HG03575 (cell line): Measurements from ENCODE around the gene BMI1.

Experiments
- ATAC-seq: cut with Tn5 transposase; IDR thresholded peaks from one replicate; pipeline ENCODE4 v1.9.1; 2021; ENCODE audit not compliant: unreplicated experiment, insufficient number of reproducible peaks, low FRiP score; ENCODE audit errors: extremely low read depth

Gene BMI1

GRCh38 chr10:22334414-22335172 lies 13.7 kb downstream of the BMI1 start:
- ATAC-seq = no peak

DNA sequence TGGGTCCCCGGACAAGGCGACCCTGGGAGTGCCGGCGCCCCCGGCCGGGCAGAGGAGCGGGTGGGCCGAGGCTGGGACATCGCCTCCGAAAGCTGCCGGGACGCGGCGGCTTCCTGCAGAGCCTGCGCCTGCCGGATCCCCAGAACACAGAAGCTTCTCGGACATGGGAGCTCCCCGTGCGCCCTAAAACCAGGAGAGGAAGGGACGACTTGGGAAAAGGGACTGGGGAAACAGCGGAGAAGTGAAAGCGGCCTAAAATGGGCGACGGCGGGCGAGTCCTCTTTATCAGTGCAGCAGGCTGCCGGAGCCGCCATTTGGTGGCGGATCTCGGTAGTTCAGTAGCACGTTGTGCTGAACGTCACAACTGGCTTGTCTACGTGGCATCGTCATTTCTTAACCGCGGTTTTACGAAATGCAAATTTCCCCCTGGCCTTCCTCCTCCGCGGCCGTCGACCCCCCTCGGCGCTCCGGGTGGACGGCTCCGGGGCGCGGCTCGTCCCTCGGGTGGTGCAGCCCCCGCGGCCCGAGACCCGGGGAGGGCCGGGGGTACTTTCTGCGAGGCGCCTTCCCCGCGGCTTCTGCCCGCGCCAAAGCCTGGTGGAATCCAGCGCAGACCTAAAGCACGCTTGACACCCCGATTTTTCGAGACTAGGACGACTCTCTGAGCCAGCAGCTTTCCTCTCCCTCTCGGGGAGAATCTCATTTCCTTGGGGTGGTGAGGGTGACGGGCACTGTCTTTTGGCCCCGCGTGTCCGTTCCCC lies 14.5 kb downstream of the BMI1 start:
- no peak for ATAC-seq

- no peak for ATAC-seq
These were observed 17.4 kb downstream of the BMI1 start for GRCh38 chr10:22338185-22338900.

GRCh38 chr10:22338931-22339330 lies 18.0 kb downstream of the BMI1 start:
- no peak for ATAC-seq

GRCh38 chr10:22339761-22340328 lies 18.9 kb downstream of the BMI1 start:
- ATAC-seq = no peak

GRCh38 chr10:22340329-22341189 lies 19.7 kb downstream of the BMI1 start:
- no peak for ATAC-seq

GRCh38 chr10:22341190-22341925 lies 20.5 kb downstream of the BMI1 start:
- ATAC-seq = no peak

DNA sequence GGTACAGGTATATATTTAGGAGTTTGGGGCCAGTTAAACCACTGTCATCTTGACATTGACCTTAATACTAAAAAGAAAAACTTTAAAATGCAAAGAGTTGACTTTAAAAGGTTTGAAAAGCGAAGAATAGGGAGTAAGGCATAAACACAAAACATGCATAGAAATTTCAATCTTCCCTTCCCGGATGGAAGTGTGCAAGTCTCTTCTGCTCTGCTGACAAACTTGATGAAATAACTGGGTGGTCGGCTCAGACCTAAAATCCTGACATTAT lies 21.0 kb downstream of the BMI1 start:
- no peak for ATAC-seq

- no peak for ATAC-seq
These were observed 21.5 kb downstream of the BMI1 start for GRCh38 chr10:22342421-22342820.

DNA sequence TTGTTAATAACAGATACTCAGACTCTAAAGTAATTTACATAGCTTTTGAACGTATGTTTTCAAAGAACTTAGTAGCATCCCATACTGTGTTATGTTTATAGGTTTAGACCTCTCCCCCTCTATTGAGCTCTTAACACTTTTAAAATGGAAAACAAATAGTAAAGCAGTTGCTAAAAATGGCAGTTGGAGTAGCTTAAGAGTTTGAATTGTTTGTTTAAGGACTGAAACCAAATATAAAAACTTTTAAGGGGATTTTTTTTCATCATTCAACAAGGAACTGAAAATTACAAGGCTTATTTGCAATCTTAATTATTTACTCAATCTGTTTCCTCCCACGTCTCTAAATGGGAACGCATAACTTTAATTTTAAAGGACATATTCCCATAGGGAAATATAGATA lies 22.8 kb downstream of the BMI1 start:
- no peak for ATAC-seq

DNA sequence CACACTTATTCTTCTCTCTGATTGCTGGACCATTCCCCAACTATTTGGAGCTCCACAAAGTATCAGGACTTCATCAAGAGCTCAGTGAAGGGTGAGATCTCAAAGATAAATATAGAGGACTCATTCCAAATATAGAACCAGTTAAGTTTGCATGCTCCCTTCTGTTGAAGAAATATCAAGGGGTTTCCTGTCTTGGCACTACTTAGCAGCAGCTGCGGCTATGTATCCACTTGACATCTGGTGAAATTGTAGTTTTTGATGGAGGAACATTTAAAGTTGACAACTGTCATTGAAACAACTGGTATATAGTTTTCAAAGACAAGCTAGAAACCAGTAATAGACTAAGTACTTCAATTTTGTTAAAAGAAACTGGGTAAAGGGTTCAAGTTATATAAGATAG lies 23.4 kb downstream of the BMI1 start:
- no peak for ATAC-seq

DNA sequence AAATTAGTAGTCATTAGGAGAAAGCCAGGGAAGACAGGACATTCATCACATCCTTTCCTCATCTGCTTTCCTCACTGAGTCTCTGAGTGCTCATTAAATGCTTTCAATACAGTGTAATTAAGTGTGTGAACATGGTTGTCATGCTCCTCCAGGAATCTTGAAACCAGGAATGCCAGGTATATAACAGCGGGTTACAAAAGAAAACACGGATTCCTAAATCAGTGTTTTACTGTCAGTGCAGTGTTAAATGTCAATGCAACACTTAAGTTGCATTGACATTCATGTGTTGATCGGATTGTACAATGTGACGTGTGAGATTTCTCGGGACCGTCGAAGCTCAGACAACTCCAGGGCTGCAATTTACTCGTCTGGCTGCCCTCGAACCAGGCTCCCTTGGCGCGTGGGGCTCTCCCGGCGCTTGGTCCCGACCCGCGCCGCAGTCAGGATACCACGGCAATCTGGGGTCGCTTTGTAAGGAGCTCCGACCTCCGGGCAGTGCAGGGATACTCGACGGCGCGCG lies 23.9 kb downstream of the BMI1 start:
- no peak for ATAC-seq

DNA sequence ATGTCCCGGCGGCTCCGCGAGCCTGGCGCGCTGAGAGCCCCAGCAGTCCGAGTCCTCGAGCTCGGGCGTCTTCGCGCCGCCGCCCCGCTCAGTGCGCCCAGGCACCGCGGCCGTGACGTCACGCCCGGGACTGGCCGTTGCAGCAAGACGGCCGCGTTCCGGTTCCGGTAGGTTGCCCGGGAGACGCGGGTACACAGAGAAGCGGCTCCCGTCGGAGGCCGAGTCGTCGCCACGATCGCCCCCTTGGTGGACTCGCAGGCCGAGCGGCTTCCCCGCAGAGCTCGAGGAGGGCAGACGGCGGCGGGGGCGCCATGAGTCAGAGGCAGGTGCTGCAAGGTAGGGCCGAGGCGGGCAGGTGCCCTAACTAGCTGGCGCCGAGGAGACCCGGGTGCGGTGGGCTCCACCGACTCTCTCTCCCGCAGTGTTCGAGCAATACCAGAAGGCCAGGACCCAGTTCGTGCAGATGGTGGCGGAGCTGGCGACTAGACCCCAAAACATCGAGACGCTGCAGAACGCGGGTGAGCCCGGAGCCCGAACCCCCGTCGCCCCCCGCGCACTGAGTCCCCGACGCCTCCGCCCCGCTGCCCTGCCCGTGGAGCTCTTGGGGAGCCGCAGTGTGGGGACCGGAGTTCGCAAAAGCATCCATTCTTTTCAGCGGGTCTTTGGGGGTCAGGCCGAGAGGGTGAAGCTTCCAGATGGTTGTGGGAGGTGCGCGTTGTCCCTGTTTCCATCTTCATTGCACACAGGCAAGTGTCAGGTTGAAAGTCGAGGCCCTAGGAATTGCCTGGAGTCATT lies 24.6 kb downstream of the BMI1 start, which contains the start of gene SPAG6:
TSS of gene SPAG6 (plus strand) at position 196 of the 795 bp plus-strand sequence. CDS start at position 312, 116 bp downstream.
- ATAC-seq = no peak

GRCh38 chr10:22346096-22346661 lies 25.3 kb downstream of the BMI1 start:
- no peak for ATAC-seq

DNA sequence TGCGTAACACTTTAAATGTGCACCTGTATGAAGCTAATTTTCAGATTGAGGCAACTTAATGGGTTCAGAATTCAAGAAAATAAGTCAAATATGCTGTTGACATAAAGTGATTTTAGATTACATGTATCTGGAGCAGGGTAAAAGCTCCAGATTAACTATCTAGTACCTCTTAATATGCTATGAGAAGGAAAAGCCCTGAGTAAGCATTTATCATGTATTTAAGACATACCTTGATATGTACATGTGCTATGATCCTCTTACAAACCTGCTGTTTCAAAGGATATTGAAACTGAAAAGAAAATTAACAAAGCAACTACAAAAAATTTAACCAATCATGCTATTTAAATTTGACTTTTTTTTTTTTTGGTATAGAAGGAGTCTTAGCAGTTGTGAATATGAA lies 28.9 kb downstream of the BMI1 start:
- no peak for ATAC-seq

DNA sequence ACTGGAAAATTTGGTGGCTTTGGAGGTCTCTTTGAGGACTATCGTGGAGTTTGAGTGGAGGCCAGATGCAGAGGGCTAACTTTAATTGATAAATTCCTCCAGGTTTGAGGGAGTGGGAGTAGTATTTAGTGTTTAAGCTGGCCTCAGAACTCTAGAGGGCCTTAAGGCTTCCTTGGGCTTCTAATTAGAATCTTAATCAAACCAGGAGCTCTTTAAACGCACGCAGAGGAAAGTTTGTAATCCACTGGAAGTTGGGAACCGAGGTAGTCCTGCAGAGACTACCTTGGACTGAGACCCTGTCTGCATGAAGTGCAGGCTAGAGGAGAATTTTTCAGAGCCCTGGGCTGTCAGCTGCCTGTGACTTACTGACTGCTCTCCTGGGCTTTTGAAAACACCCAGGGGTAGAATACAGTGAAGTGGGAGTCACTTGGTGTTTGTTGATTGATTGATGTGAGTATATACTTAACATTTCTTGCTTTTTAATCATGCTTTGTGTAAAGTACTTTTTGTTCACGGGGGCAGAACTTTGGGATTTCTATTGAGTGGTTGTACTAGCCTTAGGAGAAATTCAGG lies 30.3 kb downstream of the BMI1 start:
- ATAC-seq = no peak
